IMR-90 (cell line): Measurements from ENCODE around the gene CUX1. TPM values are rescaled to one million over a fixed set of nuclear protein-coding genes. Genes with fewer than 3 reads are reported as not detected.

Source experiments
- ATAC-seq: fragments of 200-7000 bp; cut with Tn5 transposase; 2 replicates; pipeline ENCODE4 v1.9.1; 2020; ENCODE audit warnings: low read depth, mild to moderate bottlenecking, moderate library complexity
- BruUV-seq: library from RNA; stranded (reverse); fragments of 400-500 nt; replicated peaks from 2 replicates; lab custom pipeline; 2021; lab: Mats Ljungman, UMichigan
- CTCF ChIA-PET: fragments of 300-600 bp; formaldehyde crosslinking; extraction: SDS; loops from one replicate; lab custom pipeline; 2021; ENCODE audit warnings: antibody characterized with exemption; lab: Yijun Ruan, JAX
- POLR2A ChIA-PET: fragments of 300-600 bp; sonication (Branson Sonifier 250); formaldehyde crosslinking; loops from one replicate; lab custom pipeline; 2022; ENCODE audit warnings: antibody characterized with exemption; ENCODE audit not compliant: unreplicated experiment; lab: Charles Lee
- DNase-seq: peaks from one replicate; pipeline ENCODE4 v3.0.0; 2013
- H2AFZ ChIP-seq: replicated peaks from 2 replicates; pipeline ENCODE3; 2013; ENCODE audit warnings: low read length, mild to moderate bottlenecking; ENCODE audit not compliant: poor library complexity
- H2AK5ac ChIP-seq: 2 replicates; pipeline ENCODE4 v1.6.1; 2013; ENCODE audit warnings: low read depth, low read length, inconsistent platforms
- H2AK9ac ChIP-seq: replicated peaks from 2 replicates; pipeline ENCODE3; 2013; ENCODE audit warnings: mild to moderate bottlenecking, low read depth, low read length, moderate library complexity; ENCODE audit not compliant: poor library complexity
- H2BK120ac ChIP-seq: 2 replicates; pipeline ENCODE4 v1.6.1; 2013; ENCODE audit warnings: low read depth, low read length, inconsistent platforms
- H2BK15ac ChIP-seq: 3 replicates; pipeline ENCODE4 v1.6.1; 2013; ENCODE audit warnings: low read depth, low read length, inconsistent platforms
- H2BK20ac ChIP-seq: 2 replicates; pipeline ENCODE4 v1.6.1; 2013; ENCODE audit warnings: low read depth, mild to moderate bottlenecking, inconsistent platforms, low read length, moderate library complexity
- H2BK5ac ChIP-seq: 2 replicates; pipeline ENCODE4 v1.6.1; 2013; ENCODE audit warnings: mild to moderate bottlenecking, low read depth, low read length, inconsistent platforms; ENCODE audit not compliant: poor library complexity, severe bottlenecking
- H3K14ac ChIP-seq: replicated peaks from 2 replicates; pipeline ENCODE4 v1.6.1; 2013; ENCODE audit warnings: low read depth, low read length, inconsistent platforms
- H3K18ac ChIP-seq: 2 replicates; pipeline ENCODE4 v1.6.1; 2013; ENCODE audit warnings: low read depth, low read length, control low read depth
- H3K23ac ChIP-seq: 2 replicates; pipeline ENCODE4 v1.6.1; 2013; ENCODE audit warnings: low read depth, low read length, inconsistent platforms
- H3K27ac ChIP-seq: 2 replicates; pipeline ENCODE4 v1.5.1; 2013; ENCODE audit warnings: mild to moderate bottlenecking, control low read depth, low read length; ENCODE audit not compliant: insufficient read depth
- H3K27me3 ChIP-seq: 2 replicates; pipeline ENCODE4 v1.6.1; 2013; ENCODE audit warnings: low read length; ENCODE audit not compliant: control insufficient read depth, insufficient read depth
- H3K36me3 ChIP-seq: 2 replicates; pipeline ENCODE4 v1.6.1; 2013; ENCODE audit warnings: low read length, mixed read lengths; ENCODE audit not compliant: control insufficient read depth, insufficient read depth
- H3K4ac ChIP-seq: 2 replicates; pipeline ENCODE4 v1.6.1; 2013; ENCODE audit warnings: low read depth, low read length, inconsistent platforms
- H3K4me1 ChIP-seq: 2 replicates; pipeline ENCODE4 v1.6.1; 2013; ENCODE audit warnings: low read length, mixed read lengths; ENCODE audit not compliant: control insufficient read depth, insufficient read depth
- H3K4me2 ChIP-seq: 2 replicates; pipeline ENCODE4 v1.6.1; 2013; ENCODE audit warnings: low read depth, mild to moderate bottlenecking, control low read depth, low read length, moderate library complexity
- H3K4me3 ChIP-seq: 2 replicates; pipeline ENCODE4 v1.5.1; 2013; ENCODE audit warnings: low read depth, mild to moderate bottlenecking, control low read depth, low read length, moderate library complexity; ENCODE audit not compliant: insufficient read depth
- H3K56ac ChIP-seq: 2 replicates; pipeline ENCODE4 v1.6.1; 2013; ENCODE audit warnings: low read length, inconsistent platforms; ENCODE audit not compliant: insufficient read depth; ENCODE audit errors: extremely low read depth
- H3K79me1 ChIP-seq, 2 experiments: 2 replicates each; pipeline ENCODE4 v1.6.1; 2013; ENCODE audit warnings: low read length in 2 of 2, inconsistent platforms in 1 of 2, low read depth in 1 of 2
- H3K9ac ChIP-seq: 2 replicates; pipeline ENCODE4 v1.6.1; 2013; ENCODE audit warnings: low read depth, low read length, control low read depth
- H3K9me1 ChIP-seq: 2 replicates; pipeline ENCODE4 v1.6.1; 2013; ENCODE audit warnings: low read length, inconsistent platforms; ENCODE audit not compliant: insufficient read depth
- H3K9me3 ChIP-seq: 2 replicates; pipeline ENCODE4 v1.6.1; 2013; ENCODE audit warnings: low read length; ENCODE audit not compliant: control insufficient read depth, insufficient read depth
- H4K20me1 ChIP-seq: 2 replicates; pipeline ENCODE4 v1.6.1; 2013; ENCODE audit warnings: low read length, inconsistent platforms; ENCODE audit not compliant: insufficient read depth
- H4K5ac ChIP-seq: 2 replicates; pipeline ENCODE4 v1.6.1; 2013; ENCODE audit warnings: mild to moderate bottlenecking, low read depth, low read length, control low read depth
- H4K8ac ChIP-seq, 2 experiments: 2 replicates each; pipeline ENCODE4 v1.6.1; 2013; ENCODE audit warnings: low read depth in 2 of 2, low read length in 2 of 2, control low read depth in 1 of 2, inconsistent platforms in 1 of 2
- H4K91ac ChIP-seq: 2 replicates; pipeline ENCODE4 v1.6.1; 2013; ENCODE audit warnings: low read depth, low read length, inconsistent platforms; ENCODE audit not compliant: insufficient read depth
- RFX5 ChIP-seq: IDR thresholded peaks from 2 replicates; pipeline ENCODE4 v1.8.0; 2012; ENCODE audit warnings: low read depth, mild to moderate bottlenecking, low read length, moderate library complexity
- WGBS, 2 experiments: methylation state at CpG; one replicate each; pipeline versions ENCODE4 v1.1.5 to v1.1.7; 2013; ENCODE audit warnings: missing lambda C conversion rate in 2 of 2; ENCODE audit not compliant: insufficient read length in 1 of 2; ENCODE audit errors: extremely low coverage in 2 of 2; 5-methylcytosine and 5-hydroxymethylcytosine counted together
- dilution Hi-C: fragments of 300-500 bp; cut with HindIII; formaldehyde crosslinking; loops from one replicate; pipeline ENCODE4 v1.14.3; 2018; ENCODE audit warnings: low sequenced_read_pairs; ENCODE audit not compliant: unreplicated experiment
- in situ Hi-C: fragments of 300-500 bp; cut with MboI; formaldehyde crosslinking; loops from 3 replicates; pipeline ENCODE4 v1.14.3; 2019; ENCODE audit warnings: low sequenced_read_pairs, inconsistent platforms, mixed read lengths
- intact Hi-C: fragments of 100-400 bp; cut with micrococcal nuclease; formaldehyde crosslinking; loops from 2 replicates; pipeline ENCODE4 v1.10.0; 2022
- polyA plus RNA-seq, 3 experiments: library from polyadenylated mRNA; depleted of rRNA; stranded (reverse); fragments of >200 nt; gene quantifications; 2 replicates each; pipeline ENCODE4 v1.2.3, GENCODE V29; 2012; ENCODE audit warnings: low replicate concordance in 1 of 3
- total RNA-seq: library from RNA; depleted of rRNA; stranded (reverse); fragments of >200 nt; gene quantifications from 2 replicates; pipeline ENCODE4 v1.2.3, GENCODE V29; 2012

CUX1 gene
- total and polyA plus RNA-seq, 2 of the 4 experiments (the other 2 are of a cell fraction): 19.7 to 46.4 TPM

DNA sequence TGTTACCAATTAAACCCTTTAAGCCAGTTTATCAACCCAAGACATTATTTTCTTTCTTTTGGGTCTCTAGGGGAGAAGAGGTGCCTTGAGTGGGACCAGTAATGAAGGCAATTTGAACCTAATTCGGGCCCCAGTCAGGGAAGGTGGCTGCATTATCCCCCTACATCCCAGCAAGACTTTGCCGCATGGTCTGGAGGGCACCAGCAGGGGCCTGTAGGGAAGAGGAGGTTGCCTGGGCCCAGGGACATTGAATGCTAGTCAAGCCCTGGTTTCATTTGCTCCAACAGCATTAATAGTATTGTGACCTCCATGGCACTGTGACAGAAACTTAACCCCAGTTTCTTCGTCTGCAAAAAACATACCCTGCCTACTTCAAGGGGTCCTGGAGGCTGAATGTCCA is 108.8 kb downstream of the CUX1 start:
- CTCF ChIA-PET: no interaction called here
- no peak overlapping the region for H2BK120ac ChIP-seq
- in situ Hi-C loops (no loop called here), dilution Hi-C loops (no loop called here), intact Hi-C loops (loop anchor here (10.0 kb wide), 1 partner anchor 119 kb away; no protein-coding TSS in a partner anchor)
- H4K20me1 ChIP-seq: peaks cover 20% of the 10 kb centered on the region
- H3K79me1 ChIP-seq: peaks cover 49 to 72% of the 10 kb centered on the region in 2 experiments
- no peak overlapping the region for H4K5ac ChIP-seq
- no peak overlapping the region for H3K4me3 ChIP-seq
- POLR2A ChIA-PET: no interaction called here
- no peak overlapping the region for H2BK5ac ChIP-seq
- H2AK5ac ChIP-seq: no peak overlapping the region
- no CpG with 5 or more reads among the region's 3 CpGs for WGBS, 2 experiments
- no peak for TF ChIP-seq RFX5
- H3K9ac ChIP-seq: no peak overlapping the region
- H2BK20ac ChIP-seq: no peak overlapping the region
- H2AFZ ChIP-seq: no peak overlapping the region
- no peak overlapping the region for H2BK15ac ChIP-seq
- H3K14ac ChIP-seq: no peak overlapping the region
- H3K4ac ChIP-seq: no peak overlapping the region
- no peak overlapping the region for H3K27ac ChIP-seq
- DNase-seq (no peak), ATAC-seq (no peak)
- BruUV-seq: no TSS peak
- H4K8ac ChIP-seq: no peak overlapping the region
- no peak overlapping the region for H2AK9ac ChIP-seq
- no peaks in the 10 kb centered on the region for H3K27me3 ChIP-seq
- H3K36me3 ChIP-seq: peaks cover 2% of the 10 kb centered on the region; the same call in 1 of the 2 replicates
- no peak overlapping the region for H3K23ac ChIP-seq
- peaks cover 2% of the 10 kb centered on the region; the same call in 1 of the 2 replicates for H3K9me3 ChIP-seq
- no peak overlapping the region for H3K56ac ChIP-seq
- H4K91ac ChIP-seq: no peak overlapping the region; the same call in 1 of the 2 replicates
- H3K4me1 ChIP-seq: peaks cover 20% of the 10 kb centered on the region
- H3K9me1 ChIP-seq: peaks cover 24% of the 10 kb centered on the region
- no peak overlapping the region for H3K18ac ChIP-seq
- no peak overlapping the region for H3K4me2 ChIP-seq
